Lower leg skin (tissue), 4 donors: ENCODE measurements around the gene ZDHHC14. TPM values are rescaled to one million over a fixed set of nuclear protein-coding genes. Genes with fewer than 3 reads are reported as not detected.

Source experiments
- DNase-seq, 2 donors: peaks; one replicate each; pipeline ENCODE4 v3.0.0-alpha.2; 2019; ENCODE audit warnings: low spot score in 2 of 2
- H3K4me3 ChIP-seq: fragments of 200-600 bp; sonication (generic); 2 replicates; pipeline ENCODE4 v1.5.1; 2017; ENCODE audit warnings: mild to moderate bottlenecking, low read depth; ENCODE audit not compliant: poor library complexity, severe bottlenecking
- CTCF ChIP-seq, 3 donors: fragments of 450-650 bp; IDR thresholded peaks; one replicate each; pipeline ENCODE4 v1.5.1; 2016; ENCODE audit warnings: antibody characterized with exemption in 3 of 3, mild to moderate bottlenecking in 3 of 3, moderate library complexity in 2 of 3
- POLR2A ChIP-seq, 2 donors: fragments of 450-650 bp; IDR thresholded peaks; one replicate each; pipeline ENCODE4 v1.6.1; 2016 to 2017; ENCODE audit warnings: antibody characterized with exemption in 2 of 2, mild to moderate bottlenecking in 1 of 2, moderate library complexity in 1 of 2
- WGBS, 2 donors: methylation state at CpG; one replicate each; pipeline ENCODE4 v1.1.5; 2018; 5-methylcytosine and 5-hydroxymethylcytosine counted together
- intact Hi-C: fragments of 100-400 bp; cut with DNase I; formaldehyde crosslinking; loops from one replicate; pipeline ENCODE4 v1.15.0; 2023; ENCODE audit warnings: low total_unique reads
- microRNA-seq, 2 donors: library from miRNA; unstranded; fragments of <30 nt; microRNA quantifications; one replicate each; pipeline ENCODE4, GENCODE V29; 2016; ENCODE audit warnings: borderline replicate concordance in 2 of 2, borderline number of aligned reads in 1 of 2
- total RNA-seq, 4 donors: library from RNA; depleted of rRNA; stranded (reverse); fragments of >200 nt; gene quantifications; one replicate each; pipeline ENCODE4 v1.1.0, GENCODE V29; 2016

Gene ZDHHC14
- total RNA-seq, 4 donors from 2014 or later = 4.5 to 8.3 (median 6.1) TPM

- WGBS, 2 donors = 85 to 92% methylated on average over 7 of the region's 7 CpGs
- no peak for TF ChIP-seq CTCF (IDR thresholded peaks at IDR 0.05)
- no peak for TF ChIP-seq POLR2A (IDR thresholded peaks at IDR 0.05)
- peak in 1 of 2 donors; percentile 76 for DNase-seq
- intact Hi-C loops = no loop called here
- H3K4me3 ChIP-seq = no peak overlapping the region
These were observed 344.8 kb downstream of the ZDHHC14 start for GRCh38 chr6:157725836-157726235.

- H3K4me3 ChIP-seq = no peak overlapping the region
- TF ChIP-seq POLR2A (IDR thresholded peaks at IDR 0.05) (no peak), CTCF (IDR thresholded peaks at IDR 0.05) (no peak)
- WGBS, 2 donors = 44 to 65% methylated on average over 7 of the region's 7 CpGs
- peak in 1 of 2 donors; percentile 91 for DNase-seq
- intact Hi-C loops = no loop called here
These were observed 346.1 kb downstream of the ZDHHC14 start for GRCh38 chr6:157726892-157727628.

Small RNAs within 50 kb of the gene (microRNA-seq; reads per million reads assigned to microRNA genes)
- 0 reads per million in 2 donors for gene MIR3692

Other genes with a start within 250 kb of the ZDHHC14 start
- gene TMEM242, start 57.7 kb upstream of the ZDHHC14 start, total RNA-seq = 1 to 10 TPM; 4.5 to 6.7 (median 4.8) TPM